ENCODE results near the gene CNKSR2.

GRCh38 chrX:21658746-21659145, 284.5 kb downstream of the CNKSR2 start:
- TF ChIP-seq CTCF (IDR thresholded peaks at IDR 0.05) (no peak), POLR2A (IDR thresholded peaks at IDR 0.05) (no peak)
